Measurements from ENCODE around the gene SOD3. TPM values are rescaled to one million over a fixed set of nuclear protein-coding genes. Genes with fewer than 3 reads are reported as not detected.

The SOD3 gene
- total and polyA plus RNA-seq, 10 of the 15 experiments (the other 5 are each of a cell fraction or from before 2014, with no cell fraction given), result not detected

GRCh38 chr4:24820541-24820940 is 25.2 kb downstream of the SOD3 start (continued):
- TF ChIP-seq PRDM15 (CRISPR knock-in tag; IDR thresholded peaks at IDR 0.05), result no peak

GRCh38 chr4:24824720-24825119 is 29.3 kb downstream of the SOD3 start:
- POLR2A ChIA-PET, result no interaction called here
- 10% methylated on average over 7 of the region's 7 CpGs for WGBS (ENCODE audit: insufficient coverage, insufficient replicate concordance, low lambda C conversion rate, missing lambda C conversion rate)
- no peak for TF ChIP-seq MAX (IDR thresholded peaks at IDR 0.05; ENCODE audit: low read depth, low read length)
- no peak for TF ChIP-seq CTCF (IDR thresholded peaks at IDR 0.05 in 2 of 3, conservative IDR thresholded peaks at IDR 0.05 in 1 of 3; ENCODE audit: control insufficient read depth in 2 of 3, extremely low read depth in 1 of 3, insufficient read depth in 1 of 3, low read depth in 3 of 3, low read length in 3 of 3)
- TF ChIP-seq TCF3 (IDR thresholded peaks at IDR 0.05; ENCODE audit: borderline replicate concordance, insufficient read depth, low read depth, low read length), result no peak
- no peak for TF ChIP-seq ZNF217 (IDR thresholded peaks at IDR 0.05)
- no peak for TF ChIP-seq KDM1A (IDR thresholded peaks at IDR 0.05; ENCODE audit: borderline replicate concordance)
- TF ChIP-seq ZNF384 (IDR thresholded peaks at IDR 0.05; ENCODE audit: borderline replicate concordance, low read depth, low read length), result no peak
- no peak for TF ChIP-seq ZNF622 (IDR thresholded peaks at IDR 0.05)
- TF ChIP-seq EGR1 (IDR thresholded peaks at IDR 0.05; ENCODE audit: borderline replicate concordance in 1 of 2, low read depth in 2 of 2, low read length in 2 of 2), result no peak
- no peak for TF ChIP-seq HSF1 (IDR thresholded peaks at IDR 0.05; ENCODE audit: low read depth, low read length)
- TF ChIP-seq ZBTB33 (IDR thresholded peaks at IDR 0.05), result no peak
- no peak for TF ChIP-seq BMI1 (IDR thresholded peaks at IDR 0.05; ENCODE audit: borderline replicate concordance)

More at GRCh38 chr4:24824720-24825119, 29.3 kb downstream of the SOD3 start:
- Histone ChIP-seq H2AFZ (ENCODE audit: control insufficient read depth, low read depth, low read length) (no peak overlapping the region), H4K20me1 (ENCODE audit: control insufficient read depth, insufficient read depth) (no peaks in the 10 kb centered on the region), H3K9me3 (replicated peaks; ENCODE audit: control insufficient read depth, insufficient read depth, low read length) (no peaks in the 10 kb centered on the region), H3K4me3 (no peak overlapping the region), H3K79me2 (ENCODE audit: control insufficient read depth, insufficient read depth, low read length) (no peaks in the 10 kb centered on the region), H3K27me3 (replicated peaks in 1 of 2; ENCODE audit: control insufficient read depth in 2 of 2, insufficient read depth in 2 of 2, low read length in 1 of 2) (no peaks in the 10 kb centered on the region), H3K4me1 (ENCODE audit: control insufficient read depth, insufficient read depth, low read length) (no peaks in the 10 kb centered on the region), H3K9ac (ENCODE audit: control insufficient read depth, insufficient read depth, low read length) (no peak overlapping the region), H3K27ac (ENCODE audit: control insufficient read depth, insufficient read depth) (no peak overlapping the region), H3K36me3 (ENCODE audit: control insufficient read depth in 2 of 2, insufficient read depth in 2 of 2, low read length in 1 of 2) (no peaks in the 10 kb centered on the region), H3K4me2 (ENCODE audit: control insufficient read depth, insufficient read depth) (no peak overlapping the region)
- no peak for FAIRE-seq
- CTCF ChIA-PET, result interaction anchor here (1.1 kb wide), 1 partner anchor 34 kb away, joined by 3 read pairs; no protein-coding TSS in a partner anchor
- DNase-seq (ENCODE audit: low read depth, low spot score), result no peak
- in situ Hi-C loops (cut with MboI) (no loop called here), intact Hi-C loops (cut with micrococcal nuclease; ENCODE audit: unreplicated experiment) (no loop called here)
- SMC1A ChIA-PET (ENCODE audit: uncharacterized antibody, unreplicated experiment), result no interaction called here
- no TSS peak for BruUV-seq (replicated peaks)
- ATAC-seq, result no peak
- RAD21 ChIA-PET (ENCODE audit: unreplicated experiment), result no interaction called here

All from GM12878 (cell line).